WERI-Rb-1 (cell line): Measurements from ENCODE around the gene SMIM41.

ENCODE experiments used
- DNase-seq: peaks from one replicate; pipeline ENCODE4 v3.0.0-alpha.2; 2020
- H3K27ac ChIP-seq: fragments of 250-450 bp; sonication (Bioruptor Pico); 2 replicates; pipeline ENCODE4 v1.5.1; 2020; ENCODE audit warnings: mild to moderate bottlenecking, moderate library complexity
- H3K27me3 ChIP-seq: fragments of 250-450 bp; sonication (Bioruptor Pico); 2 replicates; pipeline ENCODE4 v1.5.1; 2021; ENCODE audit warnings: mild to moderate bottlenecking, low read depth, moderate library complexity; ENCODE audit not compliant: insufficient read depth, severe bottlenecking
- H3K36me3 ChIP-seq: fragments of 250-450 bp; sonication (Bioruptor Pico); 2 replicates; pipeline ENCODE4 v1.5.1; 2020; ENCODE audit warnings: mild to moderate bottlenecking, moderate library complexity
- H3K4me3 ChIP-seq: 2 replicates; pipeline ENCODE4 v1.5.1; 2011; ENCODE audit warnings: low read depth, mild to moderate bottlenecking, control low read depth, low read length
- H3K9me3 ChIP-seq: fragments of 250-450 bp; sonication (Bioruptor Pico); 2 replicates; pipeline ENCODE4 v1.5.1; 2021; ENCODE audit warnings: mild to moderate bottlenecking, moderate library complexity; ENCODE audit not compliant: severe bottlenecking
- TF ChIP-seq, protein P1 (sequence below): IDR thresholded peaks from 2 replicates; pipeline ENCODE4 v1.5.1; 2011; ENCODE audit warnings: low read depth, mild to moderate bottlenecking, control low read depth, inconsistent platforms, low read length

The SMIM41 gene

DNA sequence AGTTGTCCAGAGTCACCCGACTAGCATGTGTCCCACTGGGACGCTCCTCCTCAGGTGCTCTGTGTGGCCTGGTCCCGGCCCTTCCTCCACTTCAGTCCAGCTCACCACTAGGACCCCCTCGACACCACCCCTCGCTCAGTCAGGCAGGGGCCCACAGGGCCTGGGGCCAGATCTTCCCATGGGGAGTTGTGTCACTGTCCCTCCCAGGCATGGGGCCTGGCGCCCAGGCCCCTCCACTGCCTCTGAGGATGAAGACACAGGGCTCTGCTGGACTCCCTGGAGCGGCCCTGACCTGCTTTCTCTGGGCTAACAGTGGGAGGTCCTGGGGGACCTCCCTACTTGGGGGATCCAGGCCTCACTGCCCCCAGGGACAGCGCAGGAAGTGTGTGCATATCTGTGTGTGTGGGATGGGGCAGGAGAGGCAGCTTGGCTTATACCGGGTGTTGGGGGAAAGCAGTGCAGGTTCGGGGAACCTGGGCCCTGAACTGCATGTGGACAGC is 68.5 kb downstream of the SMIM41 start:
- H3K27ac ChIP-seq, result no peak overlapping the region
- TF ChIP-seq, protein P1, sequence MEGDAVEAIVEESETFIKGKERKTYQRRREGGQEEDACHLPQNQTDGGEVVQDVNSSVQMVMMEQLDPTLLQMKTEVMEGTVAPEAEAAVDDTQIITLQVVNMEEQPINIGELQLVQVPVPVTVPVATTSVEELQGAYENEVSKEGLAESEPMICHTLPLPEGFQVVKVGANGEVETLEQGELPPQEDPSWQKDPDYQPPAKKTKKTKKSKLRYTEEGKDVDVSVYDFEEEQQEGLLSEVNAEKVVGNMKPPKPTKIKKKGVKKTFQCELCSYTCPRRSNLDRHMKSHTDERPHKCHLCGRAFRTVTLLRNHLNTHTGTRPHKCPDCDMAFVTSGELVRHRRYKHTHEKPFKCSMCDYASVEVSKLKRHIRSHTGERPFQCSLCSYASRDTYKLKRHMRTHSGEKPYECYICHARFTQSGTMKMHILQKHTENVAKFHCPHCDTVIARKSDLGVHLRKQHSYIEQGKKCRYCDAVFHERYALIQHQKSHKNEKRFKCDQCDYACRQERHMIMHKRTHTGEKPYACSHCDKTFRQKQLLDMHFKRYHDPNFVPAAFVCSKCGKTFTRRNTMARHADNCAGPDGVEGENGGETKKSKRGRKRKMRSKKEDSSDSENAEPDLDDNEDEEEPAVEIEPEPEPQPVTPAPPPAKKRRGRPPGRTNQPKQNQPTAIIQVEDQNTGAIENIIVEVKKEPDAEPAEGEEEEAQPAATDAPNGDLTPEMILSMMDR, result no peak

DNA sequence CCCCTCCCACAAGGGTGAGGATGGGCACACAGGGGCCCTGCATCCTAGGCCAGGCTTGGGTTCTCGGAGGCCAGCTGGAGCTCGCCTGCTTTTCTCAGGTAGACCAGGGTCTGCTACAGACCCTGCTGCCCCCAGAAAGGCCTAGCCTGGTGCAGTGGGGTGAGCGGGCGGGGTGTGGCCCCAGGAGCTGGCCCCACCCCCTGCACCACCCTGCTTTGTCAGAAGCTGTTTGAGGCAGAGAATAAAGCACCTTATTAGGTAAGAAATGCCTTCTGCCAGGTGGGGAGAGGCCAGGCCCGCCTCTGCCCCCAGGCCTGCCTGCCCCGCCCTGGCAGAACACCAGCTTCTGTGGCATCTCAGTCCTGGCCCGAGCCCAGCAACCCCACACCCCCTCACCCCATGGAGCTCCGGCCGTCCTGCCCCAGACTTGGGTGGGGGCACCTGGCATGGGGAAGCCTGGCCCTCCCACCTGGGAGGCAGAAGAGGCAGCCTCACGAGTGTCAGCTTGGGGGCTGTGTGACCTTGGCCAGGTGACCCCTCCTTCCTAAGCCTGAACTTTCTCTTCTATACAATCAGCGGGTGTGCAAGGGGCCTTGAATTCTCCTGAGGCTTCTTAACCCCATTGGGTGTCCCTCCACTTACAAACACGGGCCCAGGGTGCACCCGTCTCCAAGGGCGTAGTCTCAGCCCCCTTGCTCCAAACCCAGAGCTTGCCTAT is 69.1 kb downstream of the SMIM41 start:
- no peaks in the 10 kb centered on the region for H3K27me3 ChIP-seq
- no peak overlapping the region for H3K27ac ChIP-seq
- H3K4me3 ChIP-seq, result no peak overlapping the region
- no peaks in the 10 kb centered on the region for H3K9me3 ChIP-seq
- TF ChIP-seq, protein P1, result no peak
- H3K36me3 ChIP-seq, result no peaks in the 10 kb centered on the region
- DNase-seq, result no peak

More for the DNA sequence above, 68.5 kb downstream of the SMIM41 start:
- no peak overlapping the region for H3K4me3 ChIP-seq
- no peaks in the 10 kb centered on the region for H3K27me3 ChIP-seq
- H3K36me3 ChIP-seq, result no peaks in the 10 kb centered on the region
- H3K9me3 ChIP-seq, result no peaks in the 10 kb centered on the region
- DNase-seq, result no peak

DNA sequence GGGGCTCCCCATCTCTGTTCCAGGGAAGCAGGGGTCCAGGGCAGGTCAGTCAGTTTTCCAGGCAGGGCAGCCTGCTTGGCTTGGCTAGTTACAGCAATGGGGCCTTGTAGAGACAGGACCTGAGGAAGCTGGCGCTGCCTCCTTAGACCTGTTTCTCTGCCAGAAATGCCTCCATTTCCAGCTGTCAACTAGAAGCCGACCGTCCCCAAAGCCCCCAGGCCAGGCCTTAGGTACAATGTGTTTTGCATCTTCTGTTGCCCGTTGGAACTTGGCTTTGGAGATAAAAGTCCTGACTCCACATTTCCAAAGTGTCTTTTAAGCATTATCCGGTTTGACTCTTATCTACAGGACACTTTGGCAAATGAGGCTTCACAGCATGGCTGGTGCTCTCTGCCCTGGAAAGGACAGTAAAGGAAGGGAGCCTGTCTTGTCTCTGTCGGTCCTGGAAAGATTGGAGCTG is 69.7 kb downstream of the SMIM41 start:
- no peaks in the 10 kb centered on the region for H3K9me3 ChIP-seq
- no peaks in the 10 kb centered on the region for H3K36me3 ChIP-seq
- H3K27me3 ChIP-seq, result no peaks in the 10 kb centered on the region
- H3K27ac ChIP-seq, result no peak overlapping the region
- no peak for DNase-seq
- TF ChIP-seq, protein P1, result no peak
- no peak overlapping the region for H3K4me3 ChIP-seq

DNA sequence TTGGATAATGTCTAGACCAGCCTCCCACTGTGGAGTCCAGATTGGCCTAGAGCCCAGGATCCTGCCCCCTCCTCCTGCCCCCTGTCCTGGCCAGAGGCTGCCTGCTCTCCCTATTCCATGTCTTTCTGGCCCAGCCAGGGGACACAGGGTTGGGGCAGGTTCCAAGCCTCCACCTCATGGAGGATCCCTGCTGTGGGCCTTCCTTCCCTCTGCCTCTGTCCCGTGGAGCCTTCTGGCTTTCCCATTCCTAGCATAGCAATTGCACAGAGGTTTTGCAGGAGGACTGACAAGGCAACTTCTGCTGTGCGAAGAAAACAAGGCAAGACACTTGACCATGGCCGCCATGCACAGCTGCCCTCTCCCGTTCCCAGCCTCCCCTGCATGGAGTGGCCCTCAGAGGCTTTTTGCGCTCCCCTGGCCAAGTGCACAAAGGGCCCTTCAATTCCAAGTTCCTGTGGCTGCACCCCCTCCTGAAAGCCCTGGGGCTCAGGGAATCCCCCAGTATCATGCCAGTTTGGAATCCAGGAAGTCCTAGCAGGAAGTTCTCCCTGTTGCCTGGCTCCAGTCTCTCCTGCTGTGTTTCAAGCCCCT is 70.2 kb downstream of the SMIM41 start:
- TF ChIP-seq, protein P1, result no peak
- no peaks in the 10 kb centered on the region for H3K27me3 ChIP-seq
- no peak for DNase-seq
- H3K27ac ChIP-seq, result no peak overlapping the region
- no peak overlapping the region for H3K4me3 ChIP-seq
- H3K36me3 ChIP-seq, result no peaks in the 10 kb centered on the region
- H3K9me3 ChIP-seq, result no peaks in the 10 kb centered on the region

DNA sequence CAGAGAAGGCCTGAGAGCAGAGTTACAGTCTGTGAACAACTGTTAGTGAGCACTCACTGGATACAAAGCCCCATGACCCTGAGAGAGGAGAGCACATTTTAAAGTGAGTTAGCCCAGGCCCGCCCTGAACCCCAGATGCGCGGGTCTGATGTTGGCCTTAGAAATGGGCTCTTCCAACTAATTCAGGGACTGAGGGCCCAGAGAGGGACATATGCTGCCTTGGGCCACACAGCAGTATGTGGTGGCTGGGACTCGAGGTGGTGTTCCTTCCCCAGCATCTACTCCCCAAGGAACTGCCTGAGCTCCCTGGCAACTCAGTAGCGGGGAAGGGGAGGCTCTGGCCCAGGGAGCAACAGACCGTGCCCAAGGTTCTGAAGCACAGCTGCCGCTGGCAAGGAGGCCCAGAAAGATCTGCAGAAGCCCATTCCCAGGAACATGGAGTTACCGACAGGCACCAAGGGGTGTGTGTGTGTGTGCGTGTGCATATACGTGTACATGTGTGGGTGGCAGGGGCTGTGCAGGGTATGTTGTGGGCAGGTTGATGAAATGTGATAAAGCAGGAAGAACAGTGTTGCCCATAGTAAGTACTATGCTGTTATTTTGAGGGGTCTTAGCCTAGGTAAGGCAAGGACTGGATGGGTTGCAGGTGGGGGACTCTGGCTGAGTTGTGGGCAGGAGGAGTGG is 71.8 kb downstream of the SMIM41 start:
- no peak for DNase-seq
- no peaks in the 10 kb centered on the region for H3K9me3 ChIP-seq
- TF ChIP-seq, protein P1, result no peak
- H3K27me3 ChIP-seq, result no peaks in the 10 kb centered on the region
- H3K4me3 ChIP-seq, result no peak overlapping the region
- no peaks in the 10 kb centered on the region for H3K36me3 ChIP-seq
- no peak overlapping the region for H3K27ac ChIP-seq
